Left colon (tissue), 2 donors: ENCODE data around the gene RAD51B. TPM values are rescaled to one million over a fixed set of nuclear protein-coding genes. Genes with fewer than 3 reads are reported as not detected.
"Not testable (repeated sequence)": the region's sequence is repeated elsewhere in the genome, so short reads cannot be mapped to it uniquely, and the experiment has no call there.

Source experiments
- ATAC-seq: fragments of 200-7000 bp; cut with Tn5 transposase; one replicate; pipeline ENCODE4 v1.9.1; 2020; ENCODE audit warnings: mild to moderate bottlenecking, moderate library complexity
- DNase-seq, 2 donors: peaks; one replicate each; pipeline ENCODE4 v3.0.0-alpha.2; 2020
- intact Hi-C, 2 donors: fragments of 100-400 bp; cut with DNase I in 1 of 2; cut with micrococcal nuclease in 1 of 2; formaldehyde crosslinking; loops; one replicate each; pipeline versions ENCODE4 v1.11.2 to v1.14.0; 2022; cut with DNase I, micrococcal nuclease
- total RNA-seq, 2 donors: library from RNA; stranded (reverse); fragmentation: NEBNext Ultra II Directional; extraction: Animal tissue kit (Norgen Biotek cat#: 25700); gene quantifications; one replicate each; pipeline ENCODE4 v1.2.1, GENCODE V29; 2021
- donor health status: DM: no; HTN: no; CAD: no.
- donor health status: DM: yes; HTN: yes; CAD: no.

RAD51B gene
- total RNA-seq, 2 donors from 2014 or later: 13.7 to 16.8 TPM

DNA sequence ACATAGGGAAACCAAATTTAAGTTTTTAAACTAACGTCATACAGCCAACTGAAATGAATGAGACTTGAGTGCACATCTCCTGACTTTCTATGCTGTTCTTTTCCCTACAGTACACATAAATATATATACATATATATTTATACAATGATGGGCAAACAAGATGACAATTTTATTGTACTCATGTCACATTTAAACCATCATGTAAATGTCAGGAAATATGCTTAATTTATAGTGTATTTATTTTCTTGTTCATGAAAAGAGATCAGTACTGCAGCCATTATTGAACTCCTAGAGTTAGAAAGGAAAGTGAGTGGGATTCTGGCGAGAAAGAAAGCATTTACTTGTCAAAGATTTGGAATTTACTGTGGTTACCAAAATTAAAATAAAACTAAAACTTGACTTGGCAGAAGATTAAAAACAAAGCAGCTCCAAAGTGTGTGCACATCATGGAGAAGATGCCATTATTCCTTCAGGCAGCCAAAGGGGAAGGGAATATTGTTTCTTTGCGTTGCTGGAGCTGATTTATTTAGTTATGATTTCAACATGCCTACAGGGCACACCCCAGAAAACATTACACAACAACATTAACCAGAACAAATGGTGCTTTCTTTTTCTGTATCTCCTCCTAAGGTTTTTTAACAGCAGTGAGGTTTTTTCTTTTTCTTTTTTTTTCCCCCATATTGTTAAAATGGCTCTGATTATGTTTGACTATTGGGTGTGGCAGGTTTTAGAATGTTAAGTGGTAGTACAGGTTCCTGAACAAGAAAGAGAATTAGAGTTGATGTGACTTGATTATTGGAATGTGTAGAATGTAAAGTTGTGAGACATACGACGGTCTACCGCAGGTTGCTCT, 144.6 kb downstream of the RAD51B start:
- no peak for DNase-seq
- intact Hi-C loops: no loop called here
- peak; percentile 70 for ATAC-seq

DNA sequence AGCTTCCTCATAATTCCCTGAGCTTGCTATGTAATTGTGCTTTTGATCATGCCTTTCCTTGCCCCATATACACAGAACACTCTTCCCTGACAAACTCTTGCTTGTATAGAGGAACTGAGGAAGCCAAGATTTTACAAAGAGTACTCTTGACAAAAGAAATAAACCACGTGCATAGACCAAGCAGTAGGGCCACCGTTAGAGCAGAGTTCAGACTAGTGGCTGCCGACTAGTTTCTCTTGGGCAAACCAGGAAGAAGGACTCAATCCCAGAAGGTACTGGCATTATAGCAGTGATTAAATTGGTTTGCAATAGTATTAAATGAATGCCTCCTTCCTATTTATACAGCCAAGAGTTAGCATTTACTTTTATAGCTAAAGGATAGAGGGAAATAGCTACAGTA, 146.1 kb downstream of the RAD51B start:
- ATAC-seq (peak; percentile 47), DNase-seq (no peak)
- intact Hi-C loops: no loop called here

DNA sequence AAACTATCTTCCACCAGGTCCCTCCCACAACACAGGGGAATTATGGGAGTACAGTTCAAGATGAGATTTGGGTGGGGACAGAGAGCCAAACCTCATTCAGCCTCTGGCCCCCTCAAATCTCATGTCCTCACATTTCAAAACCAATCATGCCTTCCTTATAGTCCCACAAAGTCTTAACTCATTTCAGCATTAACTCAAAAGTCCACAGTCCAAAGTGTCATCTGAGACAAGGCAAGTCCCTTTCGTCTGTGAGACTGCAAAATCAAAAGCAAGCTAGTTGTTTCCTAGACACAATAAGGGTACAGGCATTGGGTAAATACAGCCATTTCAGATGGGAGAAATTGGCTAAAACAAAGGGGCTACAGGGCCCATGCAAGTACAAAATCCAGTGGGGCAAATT, 147.6 kb downstream of the RAD51B start:
- DNase-seq: no peak
- intact Hi-C loops: no loop called here
- no peak for ATAC-seq

GRCh38 chr14:67967970-67968369, 148.4 kb downstream of the RAD51B start:
- DNase-seq, ATAC-seq, intact Hi-C loops: not testable (repeated sequence)

DNA sequence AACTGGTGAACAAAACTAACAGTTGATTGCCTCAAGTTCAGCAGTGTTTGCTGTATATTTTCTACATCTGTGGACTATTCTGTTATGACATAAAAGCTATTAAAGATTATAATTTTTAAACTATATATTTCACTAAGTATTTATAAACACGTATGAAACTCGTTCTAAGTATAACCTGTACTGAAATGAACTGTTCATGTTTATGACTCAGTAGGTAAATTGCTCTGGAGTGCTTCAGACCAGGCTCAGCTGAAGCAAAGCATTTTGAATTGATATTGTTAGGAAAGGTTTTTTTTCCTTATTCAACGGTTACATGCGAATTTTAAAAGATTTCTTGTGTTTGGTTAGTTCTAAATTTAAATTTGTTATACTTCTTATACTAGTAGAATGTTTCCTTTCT, 151.3 kb downstream of the RAD51B start:
- intact Hi-C loops: no loop called here
- DNase-seq: no peak
- peak; percentile 44 for ATAC-seq

DNA sequence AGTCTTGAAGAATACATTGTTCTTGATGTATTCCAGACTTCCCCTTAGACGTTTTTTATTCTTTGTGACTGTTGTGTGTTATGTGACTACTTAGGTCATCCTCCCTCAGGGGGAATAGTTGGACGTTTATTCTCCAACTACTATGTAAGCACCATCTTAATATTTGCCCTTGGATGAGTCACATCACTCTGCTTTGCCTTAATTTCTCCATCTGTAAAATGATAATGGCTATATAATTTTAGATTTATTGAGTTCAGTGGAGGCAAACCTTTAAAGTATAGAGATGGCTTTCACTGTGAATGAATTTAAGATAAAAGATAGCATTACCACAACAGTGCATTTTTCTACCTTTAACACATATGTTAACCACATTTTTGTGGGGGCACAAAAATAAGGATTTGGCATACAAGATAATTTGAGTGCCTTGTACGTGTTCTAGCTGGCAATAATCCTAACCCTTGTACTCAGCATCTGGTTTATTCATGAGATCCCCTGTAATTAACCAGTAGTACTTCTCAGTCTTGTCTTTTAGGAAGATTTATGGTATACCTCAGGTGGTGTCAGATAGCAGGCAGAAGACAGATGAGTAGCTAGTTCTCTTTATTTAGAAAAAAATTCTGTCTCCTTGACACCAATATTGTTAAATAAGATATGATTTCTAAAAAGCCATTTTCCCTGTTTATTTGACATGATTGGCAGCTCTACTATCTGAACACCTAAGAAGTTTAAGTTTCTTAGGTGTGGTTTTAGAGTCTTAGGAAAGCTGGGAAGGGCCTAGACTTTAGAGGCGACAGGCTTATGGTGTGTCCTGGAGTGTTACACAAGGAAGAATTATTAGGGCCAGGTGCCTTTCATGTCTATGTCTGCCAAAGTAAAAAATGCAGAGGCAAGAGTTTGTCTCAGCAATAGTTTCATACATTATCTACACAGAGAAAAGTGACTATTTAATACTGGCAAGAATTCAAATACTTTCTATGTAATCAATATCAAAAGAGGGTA, 152.3 kb downstream of the RAD51B start:
- intact Hi-C loops: no loop called here
- no peak for DNase-seq
- peak; percentile 71 for ATAC-seq

GRCh38 chr14:67973436-67973835, 153.9 kb downstream of the RAD51B start:
- intact Hi-C loops: no loop called here
- ATAC-seq (no peak), DNase-seq (no peak)

GRCh38 chr14:67975470-67975869, 155.9 kb downstream of the RAD51B start:
- ATAC-seq (peak; percentile 31), DNase-seq (no peak)
- intact Hi-C loops: no loop called here

DNA sequence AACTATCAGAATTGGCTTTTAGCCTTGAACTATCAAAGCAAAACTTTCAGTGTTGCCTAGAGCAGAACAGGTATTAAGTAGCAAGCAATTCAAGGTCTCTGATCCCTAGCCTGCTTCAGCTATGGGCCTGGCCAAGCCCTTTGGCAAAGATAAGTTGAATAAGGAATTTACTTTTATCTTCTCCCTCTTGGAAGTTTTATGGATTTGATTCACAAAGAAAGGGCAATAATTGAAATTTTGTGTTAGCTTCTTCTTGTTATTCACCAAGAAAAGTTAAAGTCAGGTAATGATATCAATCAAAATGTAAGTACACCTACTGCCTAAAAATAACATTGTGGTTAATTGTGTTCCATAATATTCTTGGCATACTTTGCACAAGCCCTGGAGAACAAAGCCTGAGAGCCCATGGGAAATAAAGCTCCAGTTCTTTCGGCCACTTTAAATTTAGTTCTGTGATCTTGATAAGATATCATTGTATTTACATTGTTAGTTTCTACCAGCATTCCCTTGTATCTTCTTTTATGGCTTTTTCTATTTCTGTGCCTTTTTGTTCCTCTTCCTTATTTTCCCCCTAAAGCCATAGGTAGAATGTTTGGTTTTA, 158.0 kb downstream of the RAD51B start:
- DNase-seq (no peak), ATAC-seq (peak; percentile 86)
- intact Hi-C loops: no loop called here

- intact Hi-C loops: no loop called here
- ATAC-seq (no peak), DNase-seq (no peak)
Observed at GRCh38 chr14:67978749-67979148, 159.2 kb downstream of the RAD51B start.

DNA sequence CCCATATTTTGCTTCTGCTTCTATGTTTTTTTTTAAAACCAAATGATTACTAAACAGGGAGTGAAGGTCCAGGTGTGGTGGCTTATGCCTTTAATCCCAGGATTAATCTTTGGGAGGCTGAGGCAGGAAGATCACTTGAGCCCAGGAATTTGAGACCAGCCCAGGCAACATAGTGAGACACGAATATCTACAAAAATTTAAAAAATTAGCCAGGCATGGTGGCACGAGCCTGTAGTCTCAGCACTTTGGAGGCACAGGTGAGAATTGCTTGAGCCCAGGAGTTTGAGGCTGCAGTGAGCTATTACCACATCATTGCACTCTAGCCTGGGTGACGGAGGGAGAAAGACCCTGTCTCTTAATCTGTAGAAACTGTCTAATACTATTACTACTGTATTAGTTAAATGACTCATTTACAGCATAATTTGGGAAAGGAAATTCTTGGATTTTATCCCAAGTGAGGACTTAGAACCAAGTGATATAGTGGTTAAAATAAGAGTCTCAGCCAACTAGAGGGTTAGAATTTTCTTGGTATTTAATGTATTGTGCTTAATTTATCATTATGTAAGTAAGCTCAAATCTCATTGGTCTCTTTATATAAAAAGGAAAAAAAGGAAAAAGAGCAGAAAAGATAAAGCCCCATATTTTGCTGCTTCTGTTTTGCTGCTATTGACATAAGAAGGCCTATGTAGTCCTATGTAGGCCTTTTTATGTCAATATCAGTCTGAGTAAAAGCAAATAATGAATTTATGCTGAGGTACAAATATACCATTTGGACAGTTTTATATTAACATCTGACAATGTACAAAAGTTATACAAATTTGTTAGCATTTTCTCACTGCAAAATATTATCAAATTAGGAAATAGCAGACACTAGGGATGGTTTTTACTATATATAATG, 163.4 kb downstream of the RAD51B start:
- ATAC-seq (no peak), DNase-seq (no peak)
- intact Hi-C loops: no loop called here

DNA sequence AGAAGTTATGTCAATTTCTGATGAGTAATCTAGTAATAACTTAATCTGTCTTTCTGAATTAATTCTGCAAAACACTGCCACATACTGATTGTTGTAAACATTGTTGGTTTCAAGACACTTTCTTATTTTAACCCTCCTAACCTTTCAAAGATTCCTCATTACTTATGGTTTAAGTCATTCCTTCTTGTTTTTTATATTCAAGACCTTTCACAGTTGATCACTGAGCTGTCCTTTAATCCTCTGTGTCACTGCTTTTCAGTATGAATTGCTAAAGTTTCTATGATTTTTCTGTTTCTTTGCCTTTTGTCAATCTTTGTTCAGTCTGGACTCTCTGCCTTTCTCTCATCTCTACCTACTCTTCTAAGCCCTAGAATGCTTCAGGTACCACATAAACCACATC, 164.7 kb downstream of the RAD51B start:
- ATAC-seq: no peak
- intact Hi-C loops: no loop called here
- no peak for DNase-seq

DNA sequence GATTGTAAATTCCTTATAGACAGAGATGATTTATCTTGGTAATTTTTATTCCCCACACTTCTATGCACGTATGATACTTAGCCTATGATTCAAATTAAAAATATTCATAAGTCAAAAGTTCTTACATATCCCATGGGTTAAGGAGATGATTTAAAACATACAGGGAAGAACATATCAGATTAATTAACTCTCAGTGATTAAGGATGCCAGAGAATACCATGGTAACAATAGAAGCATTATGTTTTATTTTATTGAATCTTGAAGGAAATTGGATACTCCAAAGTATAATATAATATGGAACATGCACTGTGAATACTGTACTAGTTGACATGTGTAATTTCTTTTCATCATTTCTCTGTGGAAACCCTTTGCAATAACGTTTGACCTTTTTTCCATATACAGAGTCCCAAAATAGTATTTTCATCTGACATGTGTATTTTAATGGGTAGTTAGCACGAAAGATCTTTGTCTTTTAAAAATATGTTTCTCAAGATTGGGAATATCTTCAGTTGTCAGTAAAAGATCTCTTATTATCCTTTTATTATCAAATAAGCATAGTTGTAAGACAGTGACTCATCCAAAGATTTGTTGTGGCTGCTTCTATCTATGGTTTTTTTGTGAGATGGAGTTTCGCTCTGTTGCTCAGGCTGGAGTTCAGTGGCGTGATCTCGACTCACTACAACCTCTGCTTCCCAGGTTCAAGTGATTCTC, 166.7 kb downstream of the RAD51B start:
- ATAC-seq (no peak), DNase-seq (no peak)

GRCh38 chr14:67987606-67988005, 168.0 kb downstream of the RAD51B start:
- ATAC-seq: no peak
- DNase-seq: no peak
- intact Hi-C loops: no loop called here

More for the DNA sequence above, 166.7 kb downstream of the RAD51B start:
- intact Hi-C loops: no loop called here

DNA sequence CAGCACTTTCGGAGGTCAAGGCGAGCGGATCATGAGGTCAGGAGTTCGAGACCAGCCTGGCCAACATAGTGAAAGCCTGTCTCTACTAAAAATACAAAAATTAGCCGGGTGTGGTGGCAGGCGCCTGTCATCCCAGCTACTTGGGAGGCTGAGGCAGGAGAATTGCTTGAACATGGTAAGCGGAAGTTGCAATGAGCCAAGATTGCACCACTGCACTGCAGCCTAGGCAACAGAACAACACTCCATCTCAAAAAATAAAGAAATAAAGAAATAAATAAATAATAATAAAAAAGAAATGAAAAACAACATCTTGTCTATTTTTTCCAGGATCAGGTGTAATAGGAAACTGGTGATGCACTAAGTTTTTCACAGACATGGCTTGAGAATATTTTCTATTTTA, 168.6 kb downstream of the RAD51B start:
- intact Hi-C loops, DNase-seq, ATAC-seq: not testable (repeated sequence)

GRCh38 chr14:67990576-67990975, 171.0 kb downstream of the RAD51B start:
- DNase-seq (no peak), ATAC-seq (no peak)
- intact Hi-C loops: no loop called here

GRCh38 chr14:67994531-67994930, 175.0 kb downstream of the RAD51B start:
- intact Hi-C loops: no loop called here
- no peak for DNase-seq
- no peak for ATAC-seq

DNA sequence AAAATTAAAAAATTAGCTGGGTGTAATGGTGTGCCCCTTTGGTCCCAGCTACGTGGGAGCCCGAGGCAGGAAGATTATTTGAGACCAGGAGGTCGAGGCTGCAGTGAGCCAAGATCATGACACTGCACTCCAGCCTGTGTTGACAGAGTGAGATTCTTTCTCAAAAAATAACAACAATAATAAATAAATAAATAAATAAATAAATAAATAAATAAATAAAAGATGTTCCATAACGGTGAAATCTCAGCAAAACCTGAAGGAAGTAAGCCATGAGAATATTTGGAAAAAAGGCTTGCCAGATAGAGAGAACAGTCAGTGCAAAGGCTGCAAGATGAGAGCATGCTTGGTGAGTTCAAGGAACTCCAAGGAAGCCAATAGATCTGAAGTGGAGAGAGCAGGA, 176.7 kb downstream of the RAD51B start:
- intact Hi-C loops: no loop called here
- ATAC-seq: no peak
- no peak for DNase-seq
